Prostate gland (tissue), 2 donors: ENCODE results near the gene PPWD1. TPM values are rescaled to one million over a fixed set of nuclear protein-coding genes. Genes with fewer than 3 reads are reported as not detected.

ENCODE experiments used
- DNase-seq: peaks from one replicate; pipeline ENCODE4 v3.0.0-alpha.2; 2019; ENCODE audit warnings: low spot score
- H3K27ac ChIP-seq, 2 donors: fragments of 200-600 bp; sonication (generic); 2 replicates each; pipeline ENCODE4 v1.5.1; 2017 to 2019
- H3K27me3 ChIP-seq: fragments of 200-600 bp; sonication (generic); replicated peaks from 2 replicates; pipeline ENCODE4 v1.5.1; 2019; ENCODE audit not compliant: insufficient read depth
- H3K36me3 ChIP-seq, 2 donors: fragments of 200-600 bp; sonication (generic); 1 replicate in 1 of 2; 2 replicates in 1 of 2; pipeline versions ENCODE4 v1.5.1 to v1.8.1; 2017 to 2019
- H3K4me1 ChIP-seq: fragments of 200-600 bp; sonication (generic); replicated peaks from 2 replicates; pipeline ENCODE4 v1.5.1; 2019
- H3K4me3 ChIP-seq, 2 donors: fragments of 200-600 bp; sonication (generic); 2 replicates each; pipeline ENCODE4 v1.5.1; 2017 to 2019
- H3K9me3 ChIP-seq: fragments of 200-600 bp; sonication (generic); 2 replicates; pipeline ENCODE4 v1.5.1; 2017
- POLR2A ChIP-seq: fragments of 450-650 bp; IDR thresholded peaks from one replicate; pipeline ENCODE4 v1.6.1; 2016; ENCODE audit warnings: antibody characterized with exemption, mild to moderate bottlenecking
- POLR2AphosphoS5 ChIP-seq: sonication (generic); formaldehyde crosslinking; IDR thresholded peaks from one replicate; pipeline ENCODE4 v1.6.1; 2017; ENCODE audit warnings: antibody characterized with exemption
- WGBS: methylation state at CpG from one replicate; pipeline ENCODE4 v1.1.5; 2018; 5-methylcytosine and 5-hydroxymethylcytosine counted together
- intact Hi-C: fragments of 100-400 bp; cut with DNase I; formaldehyde crosslinking; loops from one replicate; pipeline ENCODE4 v1.14.2; 2022
- total RNA-seq, 2 donors: library from RNA; depleted of rRNA; stranded (reverse); fragments of >200 nt; gene quantifications; one replicate each; pipeline ENCODE4 v1.1.0, GENCODE V29; 2016
- TF ChIP-seq, protein P1 (sequence below), 4 experiments: fragments of 200-600 bp in 2 of 4; fragments of 450-650 bp in 2 of 4; sonication (generic) in 2 of 4; IDR thresholded peaks; 1 replicate in 3 of 4; 2 replicates in 1 of 4; pipeline ENCODE4 v1.5.1; 2016 to 2019; ENCODE audit warnings: antibody characterized with exemption in 4 of 4, mild to moderate bottlenecking in 2 of 4, moderate library complexity in 2 of 4

The PPWD1 gene
- total RNA-seq, 2 donors from 2014 or later: 38.4 to 48.5 TPM

DNA sequence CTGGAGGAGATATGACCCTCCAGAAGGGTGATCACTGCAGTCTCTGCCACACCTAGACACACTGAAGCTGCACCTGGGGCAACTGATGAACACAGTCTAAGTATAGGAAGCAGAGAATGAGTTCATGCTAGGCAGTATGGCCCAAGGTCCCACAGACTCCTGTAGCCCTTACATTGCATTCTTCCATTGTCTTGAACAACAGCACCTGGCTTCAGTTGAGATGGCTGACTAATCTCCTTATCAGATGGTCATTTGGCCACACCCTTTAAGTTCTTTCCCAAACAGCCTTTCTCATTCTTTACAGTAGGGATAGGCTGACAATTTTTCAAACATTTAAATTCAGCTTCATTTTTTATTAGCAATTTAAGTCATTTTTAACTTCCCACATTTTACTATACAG lies 23.3 kb upstream of the PPWD1 start:
- no peaks in the 10 kb centered on the region for H3K4me1 ChIP-seq
- H3K36me3 ChIP-seq: no peaks in the 10 kb centered on the region
- TF ChIP-seq POLR2AphosphoS5 (no peak), POLR2A (no peak)
- TF ChIP-seq, protein P1, sequence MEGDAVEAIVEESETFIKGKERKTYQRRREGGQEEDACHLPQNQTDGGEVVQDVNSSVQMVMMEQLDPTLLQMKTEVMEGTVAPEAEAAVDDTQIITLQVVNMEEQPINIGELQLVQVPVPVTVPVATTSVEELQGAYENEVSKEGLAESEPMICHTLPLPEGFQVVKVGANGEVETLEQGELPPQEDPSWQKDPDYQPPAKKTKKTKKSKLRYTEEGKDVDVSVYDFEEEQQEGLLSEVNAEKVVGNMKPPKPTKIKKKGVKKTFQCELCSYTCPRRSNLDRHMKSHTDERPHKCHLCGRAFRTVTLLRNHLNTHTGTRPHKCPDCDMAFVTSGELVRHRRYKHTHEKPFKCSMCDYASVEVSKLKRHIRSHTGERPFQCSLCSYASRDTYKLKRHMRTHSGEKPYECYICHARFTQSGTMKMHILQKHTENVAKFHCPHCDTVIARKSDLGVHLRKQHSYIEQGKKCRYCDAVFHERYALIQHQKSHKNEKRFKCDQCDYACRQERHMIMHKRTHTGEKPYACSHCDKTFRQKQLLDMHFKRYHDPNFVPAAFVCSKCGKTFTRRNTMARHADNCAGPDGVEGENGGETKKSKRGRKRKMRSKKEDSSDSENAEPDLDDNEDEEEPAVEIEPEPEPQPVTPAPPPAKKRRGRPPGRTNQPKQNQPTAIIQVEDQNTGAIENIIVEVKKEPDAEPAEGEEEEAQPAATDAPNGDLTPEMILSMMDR (IDR thresholded peaks at IDR 0.05): no peak
- H3K4me3 ChIP-seq: no peak overlapping the region
- H3K27me3 ChIP-seq: no peaks in the 10 kb centered on the region
- no peak for DNase-seq
- H3K27ac ChIP-seq: no peak overlapping the region
- H3K9me3 ChIP-seq: no peaks in the 10 kb centered on the region
- intact Hi-C loops: no loop called here

DNA sequence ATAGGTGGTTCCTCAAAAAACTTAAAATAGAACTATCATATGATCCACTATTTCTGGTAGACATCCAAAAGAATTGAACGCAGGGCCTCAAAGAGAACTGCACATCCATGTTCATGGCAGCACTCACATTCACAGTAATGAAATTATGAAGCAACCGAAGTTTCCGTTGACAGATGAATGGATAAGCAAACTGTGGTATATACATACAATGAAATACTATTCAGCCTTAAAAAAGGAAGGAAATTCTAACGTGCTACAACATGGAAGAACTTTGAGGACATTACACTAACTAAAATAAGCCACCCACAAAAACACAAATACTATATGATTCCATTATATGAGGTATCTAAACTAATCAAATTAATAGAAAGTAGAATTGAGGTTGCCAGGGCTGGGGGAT lies 18.6 kb upstream of the PPWD1 start:
- H3K27ac ChIP-seq: no peak overlapping the region
- intact Hi-C loops: no loop called here
- 98% methylated on average over 4 of the region's 4 CpGs for WGBS
- DNase-seq: no peak
- no peaks in the 10 kb centered on the region for H3K36me3 ChIP-seq
- H3K27me3 ChIP-seq: no peaks in the 10 kb centered on the region
- no peaks in the 10 kb centered on the region for H3K9me3 ChIP-seq
- H3K4me3 ChIP-seq: no peak overlapping the region
- no peak for TF ChIP-seq POLR2AphosphoS5
- TF ChIP-seq POLR2A: no peak
- TF ChIP-seq, protein P1 (IDR thresholded peaks at IDR 0.05): no peak
- H3K4me1 ChIP-seq: no peaks in the 10 kb centered on the region

DNA sequence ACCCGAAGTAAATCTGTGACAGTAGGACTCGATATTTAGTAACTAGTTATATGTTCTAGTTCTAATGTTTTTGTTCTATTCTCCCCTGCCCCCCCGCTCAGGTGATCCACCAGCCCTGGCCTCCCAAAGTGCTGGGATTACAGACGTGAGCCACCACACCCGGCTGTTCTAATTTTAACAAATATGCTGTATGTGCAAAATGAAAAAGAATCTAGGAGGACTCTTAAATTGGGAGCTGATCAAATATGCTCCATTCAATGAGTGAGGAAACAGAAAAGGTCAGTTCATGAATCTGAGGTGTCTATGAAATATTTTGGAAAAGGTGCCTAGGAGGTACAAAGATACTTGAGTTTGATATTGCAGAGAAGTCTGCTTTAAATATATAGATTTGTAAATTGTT lies 17.0 kb upstream of the PPWD1 start:
- DNase-seq: no peak
- intact Hi-C loops: no loop called here
- TF ChIP-seq, protein P1 (IDR thresholded peaks at IDR 0.05): no peak
- TF ChIP-seq POLR2AphosphoS5 (no peak), POLR2A (no peak)
- no peaks in the 10 kb centered on the region for H3K4me1 ChIP-seq
- WGBS: 94% methylated on average over 5 of the region's 5 CpGs
- no peaks in the 10 kb centered on the region for H3K36me3 ChIP-seq
- no peaks in the 10 kb centered on the region for H3K9me3 ChIP-seq
- H3K27me3 ChIP-seq: no peaks in the 10 kb centered on the region
- no peak overlapping the region for H3K4me3 ChIP-seq
- no peak overlapping the region for H3K27ac ChIP-seq

DNA sequence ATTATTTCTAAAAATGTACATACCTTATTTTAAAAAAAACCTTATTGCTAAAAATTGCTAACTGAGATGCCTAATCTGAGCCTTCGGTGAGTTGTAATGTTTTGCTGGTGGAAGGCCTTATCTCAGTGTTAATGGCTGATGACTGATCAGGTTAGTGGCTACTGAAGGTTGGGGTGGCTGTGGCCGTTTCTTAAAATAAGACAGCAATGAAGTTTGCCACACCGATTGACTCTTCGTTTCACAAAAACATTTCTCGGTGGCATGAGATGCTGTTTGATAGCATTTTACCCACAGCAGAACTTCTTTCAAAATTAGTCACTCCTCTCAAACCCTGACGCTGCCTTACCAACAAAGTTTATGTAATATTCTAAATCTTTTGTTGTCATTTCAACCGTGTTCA lies 14.8 kb upstream of the PPWD1 start:
- Histone ChIP-seq H3K27ac (no peak overlapping the region), H3K4me1 (no peaks in the 10 kb centered on the region), H3K9me3 (no peaks in the 10 kb centered on the region), H3K36me3 (no peaks in the 10 kb centered on the region), H3K4me3 (no peak overlapping the region), H3K27me3 (no peaks in the 10 kb centered on the region)
- DNase-seq: no peak
- TF ChIP-seq, protein P1 (IDR thresholded peaks at IDR 0.05): no peak
- no peak for TF ChIP-seq POLR2A
- no peak for TF ChIP-seq POLR2AphosphoS5
- intact Hi-C loops: no loop called here
- 92% methylated on average over 7 of the region's 7 CpGs for WGBS

DNA sequence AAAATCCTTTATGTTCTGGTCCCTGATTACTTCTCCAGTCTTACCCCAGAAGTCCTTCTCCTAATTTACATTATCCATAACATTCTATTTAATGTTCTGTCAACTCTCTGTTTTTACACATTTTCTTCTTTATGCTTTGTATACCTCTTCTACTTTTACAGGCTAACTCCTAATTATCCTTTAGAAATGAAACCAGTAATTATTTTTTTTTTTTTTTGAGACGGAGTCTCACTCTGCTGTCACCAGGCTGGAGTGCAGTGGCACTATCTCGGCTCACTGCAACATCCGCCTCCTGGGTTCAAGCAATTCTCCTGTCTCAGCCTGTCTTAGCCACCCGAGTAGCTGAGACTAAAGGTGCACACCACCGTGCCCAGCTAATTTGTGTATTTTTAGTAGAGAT lies 9.2 kb upstream of the PPWD1 start:
- H3K27ac ChIP-seq: no peak overlapping the region
- intact Hi-C loops: no loop called here
- TF ChIP-seq POLR2AphosphoS5: no peak
- TF ChIP-seq, protein P1 (IDR thresholded peaks at IDR 0.05): no peak
- no peak for TF ChIP-seq POLR2A

More for the DNA sequence above, 9.2 kb upstream of the PPWD1 start:
- DNase-seq: no peak
- WGBS: 84% methylated on average over 5 of the region's 5 CpGs
- no peaks in the 10 kb centered on the region for H3K27me3 ChIP-seq
- H3K4me3 ChIP-seq: no peak overlapping the region
- no peaks in the 10 kb centered on the region for H3K4me1 ChIP-seq
- no peaks in the 10 kb centered on the region for H3K36me3 ChIP-seq
- H3K9me3 ChIP-seq: no peaks in the 10 kb centered on the region
